Endothelial cell (in vitro differentiated cells): ENCODE measurements around the gene DSCAML1. TPM values are rescaled to one million over a fixed set of nuclear protein-coding genes. Genes with fewer than 3 reads are reported as not detected.

Experiments
- DNase-seq: peaks from one replicate; pipeline ENCODE4 v3.0.0; 2021; ENCODE audit warnings: low spot score
- H3K27ac Mint-ChIP-seq: one replicate; pipeline ENCODE4 v1.8.0; 2021; ENCODE audit warnings: mixed read lengths, inconsistent platforms; ENCODE audit not compliant: unreplicated experiment
- H3K27me3 Mint-ChIP-seq: one replicate; pipeline ENCODE4 v1.8.0; 2021; ENCODE audit warnings: mild to moderate bottlenecking, moderate library complexity, mixed read lengths, inconsistent platforms; ENCODE audit not compliant: unreplicated experiment
- H3K36me3 Mint-ChIP-seq: one replicate; pipeline ENCODE4 v1.8.0; 2021; ENCODE audit warnings: mild to moderate bottlenecking, low read depth, mixed read lengths, inconsistent platforms; ENCODE audit not compliant: unreplicated experiment
- H3K4me1 Mint-ChIP-seq: one replicate; pipeline ENCODE4 v1.8.0; 2021; ENCODE audit warnings: mild to moderate bottlenecking, mixed read lengths, inconsistent platforms; ENCODE audit not compliant: unreplicated experiment
- H3K4me3 Mint-ChIP-seq: one replicate; pipeline ENCODE4 v1.8.0; 2021; ENCODE audit warnings: mild to moderate bottlenecking, mixed read lengths, inconsistent platforms; ENCODE audit not compliant: unreplicated experiment
- H3K9me3 Mint-ChIP-seq: one replicate; pipeline ENCODE4 v1.8.0; 2021; ENCODE audit warnings: mixed read lengths, inconsistent platforms; ENCODE audit not compliant: unreplicated experiment
- CTCF ChIP-seq: fragments of 200-600 bp; sonication (generic); IDR thresholded peaks from one replicate; pipeline ENCODE4 v1.5.0; 2021; ENCODE audit warnings: antibody characterized with exemption; ENCODE audit not compliant: unreplicated experiment
- total RNA-seq: library from RNA; stranded (reverse); fragmentation: NEBNext Ultra II Directional; extraction: Animal tissue kit (Norgen Biotek cat#: 25700); gene quantifications from one replicate; pipeline ENCODE4 v1.2.1, GENCODE V29; 2021; ENCODE audit not compliant: unreplicated experiment

DSCAML1 gene
- total RNA-seq, 1 donor from 2014 or later = 3.8 TPM

GRCh38 chr11:117435326-117435725 lies 361.7 kb downstream of the DSCAML1 start:
- H3K9me3 Mint-ChIP-seq = no peaks in the 10 kb centered on the region
- H3K36me3 Mint-ChIP-seq = no peaks in the 10 kb centered on the region
- H3K27ac Mint-ChIP-seq = no peak overlapping the region
- peaks cover 7% of the 10 kb centered on the region for H3K27me3 Mint-ChIP-seq
- DNase-seq = no peak
- no peak overlapping the region for H3K4me3 Mint-ChIP-seq
- H3K4me1 Mint-ChIP-seq = no peaks in the 10 kb centered on the region
- TF ChIP-seq CTCF = no peak

- Mint-ChIP-seq H3K9me3 (no peaks in the 10 kb centered on the region), H3K27ac (no peak overlapping the region), H3K36me3 (no peaks in the 10 kb centered on the region), H3K4me3 (no peak overlapping the region), H3K4me1 (peaks cover 2% of the 10 kb centered on the region), H3K27me3 (peaks cover 7% of the 10 kb centered on the region)
- no peak for DNase-seq
- TF ChIP-seq CTCF = no peak
These were observed 362.5 kb downstream of the DSCAML1 start for GRCh38 chr11:117434481-117434880.

- Mint-ChIP-seq H3K27ac (no peak overlapping the region), H3K36me3 (no peaks in the 10 kb centered on the region)
These were observed 363.3 kb downstream of the DSCAML1 start for GRCh38 chr11:117433717-117434116.

GRCh38 chr11:117431436-117431835 lies 365.6 kb downstream of the DSCAML1 start:
- peaks cover 2% of the 10 kb centered on the region for H3K4me1 Mint-ChIP-seq
- no peaks in the 10 kb centered on the region for H3K36me3 Mint-ChIP-seq

More at GRCh38 chr11:117433717-117434116, 363.3 kb downstream of the DSCAML1 start:
- peaks cover 9% of the 10 kb centered on the region for H3K27me3 Mint-ChIP-seq
- no peak for DNase-seq
- peaks cover 2% of the 10 kb centered on the region for H3K4me1 Mint-ChIP-seq
- no peak overlapping the region for H3K4me3 Mint-ChIP-seq
- TF ChIP-seq CTCF = no peak
- H3K9me3 Mint-ChIP-seq = no peaks in the 10 kb centered on the region

More at GRCh38 chr11:117431436-117431835, 365.6 kb downstream of the DSCAML1 start:
- Mint-ChIP-seq H3K27ac (no peak overlapping the region), H3K4me3 (no peak overlapping the region), H3K9me3 (no peaks in the 10 kb centered on the region), H3K27me3 (peaks cover 4% of the 10 kb centered on the region)
- no peak for DNase-seq
- TF ChIP-seq CTCF = no peak
